Measurements from ENCODE around the gene OSER1. TPM values are rescaled to one million over a fixed set of nuclear protein-coding genes. Genes with fewer than 3 reads are reported as not detected.
A peak's percentile ranks its signal among the peaks of the same experiment; 100 is the strongest.

Gene OSER1
- total RNA-seq, 4 donors from 2014 or later, result 73.0 to 114 (median 94.5) TPM

DNA sequence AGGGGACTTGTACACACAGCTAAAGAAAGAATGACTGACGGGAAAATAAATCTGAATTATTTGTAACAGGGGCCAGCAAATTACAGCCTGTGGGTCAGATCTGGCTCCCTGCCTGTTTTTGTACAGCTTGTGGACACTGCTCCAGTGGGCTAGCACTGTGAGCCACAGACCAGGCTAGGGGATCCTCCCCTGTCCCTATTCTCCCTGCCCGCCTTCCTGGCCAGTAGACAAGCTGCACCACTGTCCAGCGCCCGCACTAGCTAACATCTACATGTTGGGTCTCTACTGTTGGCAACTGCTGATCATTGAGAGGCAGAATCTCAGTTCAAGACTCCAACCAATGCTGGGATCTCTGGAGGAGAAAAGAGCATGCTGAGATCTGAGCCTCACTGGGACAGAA is 10.7 kb downstream of the OSER1 start:
- Histone ChIP-seq H3K27ac (peak overlapping the region; percentile 97 to 100 (median 98)), H3K9me3 (no peaks in the 10 kb centered on the region), H3K27me3 (no peaks in the 10 kb centered on the region), H3K4me1 (peaks cover 48 to 55% of the 10 kb centered on the region in 2 donors), H3K36me3 (peaks cover 0 to 63% of the 10 kb centered on the region in 2 donors), H3K4me3 (no peak overlapping the region)
- ATAC-seq, result no peak
- DNase-seq, result no peak
- TF ChIP-seq POLR2A (IDR thresholded peaks at IDR 0.05), result no peak
- TF ChIP-seq, protein P1, sequence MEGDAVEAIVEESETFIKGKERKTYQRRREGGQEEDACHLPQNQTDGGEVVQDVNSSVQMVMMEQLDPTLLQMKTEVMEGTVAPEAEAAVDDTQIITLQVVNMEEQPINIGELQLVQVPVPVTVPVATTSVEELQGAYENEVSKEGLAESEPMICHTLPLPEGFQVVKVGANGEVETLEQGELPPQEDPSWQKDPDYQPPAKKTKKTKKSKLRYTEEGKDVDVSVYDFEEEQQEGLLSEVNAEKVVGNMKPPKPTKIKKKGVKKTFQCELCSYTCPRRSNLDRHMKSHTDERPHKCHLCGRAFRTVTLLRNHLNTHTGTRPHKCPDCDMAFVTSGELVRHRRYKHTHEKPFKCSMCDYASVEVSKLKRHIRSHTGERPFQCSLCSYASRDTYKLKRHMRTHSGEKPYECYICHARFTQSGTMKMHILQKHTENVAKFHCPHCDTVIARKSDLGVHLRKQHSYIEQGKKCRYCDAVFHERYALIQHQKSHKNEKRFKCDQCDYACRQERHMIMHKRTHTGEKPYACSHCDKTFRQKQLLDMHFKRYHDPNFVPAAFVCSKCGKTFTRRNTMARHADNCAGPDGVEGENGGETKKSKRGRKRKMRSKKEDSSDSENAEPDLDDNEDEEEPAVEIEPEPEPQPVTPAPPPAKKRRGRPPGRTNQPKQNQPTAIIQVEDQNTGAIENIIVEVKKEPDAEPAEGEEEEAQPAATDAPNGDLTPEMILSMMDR (IDR thresholded peaks at IDR 0.05 in 4 of 5, conservative IDR thresholded peaks at IDR 0.05 in 1 of 5), result no peak
- intact Hi-C loops (cut with DNase I; ENCODE audit: low total_unique reads), result loop anchor here (10.0 kb wide), 2 partner anchors 385 to 605 kb away; partner anchors contain the start of genes IFT52 and PKIG
- in situ Hi-C loops (cut with MboI; ENCODE audit: low sequenced_read_pairs in 4 of 4), result loop anchor here (25.0 kb wide), 7 partner anchors 262 to 1162 kb away; partner anchors contain the start of genes KCNK15 (in 2 of the 4), SDC4 (in 2 of the 4), PKIG (in 1 of the 4) and SRSF6 (in 1 of the 4)

DNA sequence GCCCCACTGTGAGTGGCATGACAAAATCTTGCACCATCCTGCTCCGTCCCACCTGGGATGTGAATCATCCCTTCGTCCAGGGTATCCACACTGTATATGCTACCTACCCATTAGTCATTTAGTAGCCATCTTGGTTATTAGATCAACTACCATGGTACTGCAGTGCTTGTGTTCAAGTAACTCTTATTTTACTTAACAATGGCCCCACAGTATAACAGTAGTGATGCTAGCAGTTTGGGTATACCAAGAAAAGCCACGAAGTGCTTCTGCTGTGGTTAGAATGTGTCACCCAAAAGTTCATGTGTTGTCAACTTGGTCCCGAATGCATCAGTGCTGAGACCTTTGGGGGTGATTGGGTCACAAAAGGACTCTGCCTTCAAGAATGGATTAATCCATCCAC is 11.7 kb downstream of the OSER1 start:
- Histone ChIP-seq H3K9me3 (no peaks in the 10 kb centered on the region), H3K36me3 (peaks cover 0 to 63% of the 10 kb centered on the region in 2 donors), H3K27ac (peak overlapping the region in 3 of 4 donors; percentile 97 to 99 (median 98)), H3K4me3 (no peak overlapping the region), H3K4me1 (peaks cover 39 to 46% of the 10 kb centered on the region in 2 donors), H3K27me3 (no peaks in the 10 kb centered on the region)
- intact Hi-C loops (cut with DNase I; ENCODE audit: low total_unique reads) (no loop called here), in situ Hi-C loops (cut with MboI; ENCODE audit: low sequenced_read_pairs in 4 of 4) (loop anchor here in 1 of 4 donors (25.0 kb wide), 1 partner anchor 1138 kb away; the partner anchor contains the start of gene SDC4)
- DNase-seq (no peak), ATAC-seq (no peak)
- no peak for TF ChIP-seq POLR2A (IDR thresholded peaks at IDR 0.05)
- TF ChIP-seq, protein P1 (IDR thresholded peaks at IDR 0.05 in 4 of 5, conservative IDR thresholded peaks at IDR 0.05 in 1 of 5), result no peak

DNA sequence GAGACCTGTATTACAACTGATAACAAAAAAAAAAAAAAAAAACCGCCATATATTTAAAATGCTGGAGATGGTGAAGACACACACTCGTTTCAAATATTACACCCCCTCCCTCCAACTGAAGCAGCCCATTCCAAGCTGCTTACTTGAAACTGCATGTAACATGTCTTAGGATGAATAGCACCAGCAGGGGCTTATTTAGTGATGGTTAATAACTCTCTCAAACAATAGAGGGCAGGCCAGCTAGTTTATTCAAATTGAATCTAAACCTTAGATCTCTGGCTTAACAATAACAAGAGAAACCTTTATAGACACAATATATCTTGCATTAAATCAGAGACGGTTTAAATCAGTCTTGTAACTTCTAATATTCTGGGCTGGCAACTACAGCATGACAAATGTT is 14.3 kb downstream of the OSER1 start:
- H3K9me3 ChIP-seq, result no peaks in the 10 kb centered on the region
- in situ Hi-C loops (cut with MboI; ENCODE audit: low sequenced_read_pairs in 4 of 4) (loop anchor here in 1 of 4 donors (25.0 kb wide), 1 partner anchor 1141 kb away; the partner anchor contains the start of gene SDC4), intact Hi-C loops (cut with DNase I; ENCODE audit: low total_unique reads) (no loop called here)
- H3K27me3 ChIP-seq, result no peaks in the 10 kb centered on the region
- H3K4me1 ChIP-seq, result peaks cover 13 to 21% of the 10 kb centered on the region in 2 donors
- DNase-seq (no peak), ATAC-seq (no peak)
- no peak overlapping the region for H3K4me3 ChIP-seq
- H3K27ac ChIP-seq, result peak overlapping the region in 1 of 4 donors; percentile 42
- TF ChIP-seq, protein P1 (IDR thresholded peaks at IDR 0.05 in 4 of 5, conservative IDR thresholded peaks at IDR 0.05 in 1 of 5), result no peak
- TF ChIP-seq POLR2A (IDR thresholded peaks at IDR 0.05), result no peak
- peaks cover 0 to 50% of the 10 kb centered on the region in 2 donors for H3K36me3 ChIP-seq

DNA sequence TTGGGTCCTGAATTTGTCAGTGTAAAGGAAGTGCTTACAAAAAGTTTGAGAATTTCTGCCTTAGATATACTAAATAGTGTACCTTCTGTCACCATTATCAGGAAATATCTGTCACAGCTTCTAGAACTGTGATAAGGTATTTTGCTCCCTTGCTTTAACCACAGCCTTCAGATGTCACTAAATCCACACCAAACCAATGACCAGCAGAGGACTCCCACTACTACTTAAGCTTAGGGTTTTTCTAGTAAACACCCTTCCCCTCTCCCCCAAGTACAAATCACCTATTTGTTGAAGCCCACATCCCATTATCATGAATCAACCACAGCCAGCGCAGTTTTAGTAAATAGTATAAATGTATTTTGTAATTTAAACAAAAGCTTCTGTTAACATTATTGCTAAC is 15.0 kb downstream of the OSER1 start:
- intact Hi-C loops (cut with DNase I; ENCODE audit: low total_unique reads), result no loop called here
- H3K9me3 ChIP-seq, result no peaks in the 10 kb centered on the region
- TF ChIP-seq POLR2A (IDR thresholded peaks at IDR 0.05), result no peak
- TF ChIP-seq, protein P1 (IDR thresholded peaks at IDR 0.05 in 4 of 5, conservative IDR thresholded peaks at IDR 0.05 in 1 of 5), result no peak
- H3K4me3 ChIP-seq, result no peak overlapping the region
- no peaks in the 10 kb centered on the region for H3K27me3 ChIP-seq
- H3K27ac ChIP-seq, result peak overlapping the region in 2 of 4 donors; percentile 1 to 42
- peaks cover 6 to 16% of the 10 kb centered on the region in 2 donors for H3K4me1 ChIP-seq
- H3K36me3 ChIP-seq, result peaks cover 0 to 44% of the 10 kb centered on the region in 2 donors
- no peak for ATAC-seq
- DNase-seq, result no peak
- in situ Hi-C loops (cut with MboI; ENCODE audit: low sequenced_read_pairs in 4 of 4), result loop anchor here in 1 of 4 donors (25.0 kb wide), 1 partner anchor 1142 kb away; the partner anchor contains the start of gene SDC4

Measured in gastrocnemius medialis (tissue), 4 donors.